NCI-H82 treated with DMSO at 0.1 percent for 48 hours (cell line): ENCODE measurements around the gene FSD2.
A peak's percentile ranks its signal among the peaks of the same experiment; 100 is the strongest.
"Not testable (repeated sequence)": the region's sequence is repeated elsewhere in the genome, so short reads cannot be mapped to it uniquely, and the experiment has no call there.

ENCODE experiments used
- DNase-seq: peaks from one replicate; lab custom pipeline; 2025; ENCODE audit not compliant: unreplicated experiment; lab: John Stamatoyannopoulos, UW

Gene FSD2

GRCh38 chr15:82798531-82799166 is 7.2 kb downstream of the FSD2 start:
- no peak for DNase-seq

- no peak for DNase-seq
These were observed 7.8 kb downstream of the FSD2 start for GRCh38 chr15:82798104-82798503.

- DNase-seq: no peak
These were observed 12.1 kb downstream of the FSD2 start for GRCh38 chr15:82793737-82794136.

- no peak for DNase-seq
These were observed 13.8 kb downstream of the FSD2 start for GRCh38 chr15:82792068-82792467.

- DNase-seq: no peak
These were observed 15.5 kb downstream of the FSD2 start for GRCh38 chr15:82790321-82790720.

- DNase-seq: no peak
These were observed 16.4 kb downstream of the FSD2 start for GRCh38 chr15:82789491-82789890.

- DNase-seq: no peak
These were observed 17.4 kb downstream of the FSD2 start for GRCh38 chr15:82788496-82788895.

GRCh38 chr15:82781349-82781748 is 24.5 kb downstream of the FSD2 start:
- DNase-seq: no peak

- no peak for DNase-seq
These were observed 27.1 kb downstream of the FSD2 start for GRCh38 chr15:82778755-82779154.

GRCh38 chr15:82774496-82774895 is 31.4 kb downstream of the FSD2 start:
- DNase-seq: no peak

- no peak for DNase-seq
These were observed 33.9 kb downstream of the FSD2 start for GRCh38 chr15:82771789-82772607.

GRCh38 chr15:82768414-82769054 is 37.3 kb downstream of the FSD2 start:
- DNase-seq: no peak

- no peak for DNase-seq
These were observed 38.6 kb downstream of the FSD2 start for GRCh38 chr15:82767163-82767829.

GRCh38 chr15:82766201-82766600 is 39.7 kb downstream of the FSD2 start:
- DNase-seq: not testable (repeated sequence)

GRCh38 chr15:82764740-82765139 is 41.1 kb downstream of the FSD2 start:
- DNase-seq: no peak

GRCh38 chr15:82764117-82764490 is 41.8 kb downstream of the FSD2 start:
- no peak for DNase-seq

GRCh38 chr15:82763361-82764116 is 42.3 kb downstream of the FSD2 start:
- DNase-seq: no peak

GRCh38 chr15:82751308-82751707 is 54.6 kb downstream of the FSD2 start:
- no peak for DNase-seq

GRCh38 chr15:82750831-82751180 is 55.1 kb downstream of the FSD2 start:
- no peak for DNase-seq

GRCh38 chr15:82749951-82750830 is 55.7 kb downstream of the FSD2 start:
- peak; percentile 90 for DNase-seq
